HL-60 (cell line): ENCODE measurements around the gene GRM4.

Source experiments
- DNase-seq, 2 experiments: peaks; one replicate each; pipeline ENCODE4 v3.0.0-alpha.2; 2010 to 2020; ENCODE audit warnings: low read depth in 1 of 2, low spot score in 1 of 2
- H3K27ac ChIP-seq: fragments of 250-450 bp; sonication (Bioruptor Pico); replicated peaks from 2 replicates; pipeline ENCODE4 v1.5.1; 2020; ENCODE audit warnings: mild to moderate bottlenecking, moderate library complexity
- H3K27me3 ChIP-seq: fragments of 250-450 bp; sonication (Bioruptor Pico); 2 replicates; pipeline ENCODE4 v1.5.1; 2021; ENCODE audit warnings: mild to moderate bottlenecking, moderate library complexity; ENCODE audit not compliant: insufficient read depth, poor library complexity, severe bottlenecking
- H3K4me3 ChIP-seq: replicated peaks from 2 replicates; pipeline ENCODE4 v1.5.1; 2011; ENCODE audit warnings: mild to moderate bottlenecking, control low read depth, low read length; ENCODE audit not compliant: insufficient read depth
- CTCF ChIP-seq: IDR thresholded peaks from one replicate; pipeline ENCODE4 v1.5.1; 2011; ENCODE audit warnings: low read length, control low read depth, inconsistent platforms; ENCODE audit not compliant: insufficient read depth
- GABPA ChIP-seq: IDR thresholded peaks from 2 replicates; pipeline ENCODE4 v1.6.1; 2012; ENCODE audit warnings: low read depth
- POLR2AphosphoS5 ChIP-seq: IDR thresholded peaks from 2 replicates; pipeline ENCODE4 v1.6.1; 2012; ENCODE audit warnings: low read depth
- REST ChIP-seq: IDR thresholded peaks from 2 replicates; pipeline ENCODE4 v1.6.1; 2012; ENCODE audit warnings: low read depth; ENCODE audit not compliant: insufficient replicate concordance
- SPI1 ChIP-seq: IDR thresholded peaks from 2 replicates; pipeline ENCODE4 v1.6.1; 2012; ENCODE audit warnings: low read depth, mild to moderate bottlenecking, borderline replicate concordance

The GRM4 gene

GRCh38 chr6:34035161-34035560, 110.7 kb downstream of the GRM4 start:
- Histone ChIP-seq H3K27me3 (no peaks in the 10 kb centered on the region), H3K4me3 (no peak overlapping the region), H3K27ac (no peak overlapping the region)
- TF ChIP-seq SPI1 = no peak
- TF ChIP-seq CTCF = no peak
- TF ChIP-seq GABPA = no peak
- TF ChIP-seq POLR2AphosphoS5 = no peak
- TF ChIP-seq REST = no peak
- DNase-seq = no peak

- TF ChIP-seq REST = no peak
- TF ChIP-seq GABPA = no peak
- TF ChIP-seq SPI1 = no peak
- no peak for TF ChIP-seq CTCF
- no peak for TF ChIP-seq POLR2AphosphoS5
- DNase-seq = no peak
- H3K27ac ChIP-seq = no peak overlapping the region
- no peak overlapping the region for H3K4me3 ChIP-seq
- no peaks in the 10 kb centered on the region for H3K27me3 ChIP-seq
Measured at GRCh38 chr6:34032856-34033255, 113.0 kb downstream of the GRM4 start.

- Histone ChIP-seq H3K27me3 (no peaks in the 10 kb centered on the region), H3K4me3 (no peak overlapping the region), H3K27ac (no peak overlapping the region)
- no peak for TF ChIP-seq SPI1
- TF ChIP-seq CTCF = no peak
- TF ChIP-seq POLR2AphosphoS5 = no peak
- no peak for TF ChIP-seq GABPA
- TF ChIP-seq REST = no peak
- no peak for DNase-seq
Measured at GRCh38 chr6:34031625-34032383, 114.1 kb downstream of the GRM4 start.
